ENCODE results near the gene PDIA6.
A peak's percentile ranks its signal among the peaks of the same experiment; 100 is the strongest.

Gene PDIA6

DNA sequence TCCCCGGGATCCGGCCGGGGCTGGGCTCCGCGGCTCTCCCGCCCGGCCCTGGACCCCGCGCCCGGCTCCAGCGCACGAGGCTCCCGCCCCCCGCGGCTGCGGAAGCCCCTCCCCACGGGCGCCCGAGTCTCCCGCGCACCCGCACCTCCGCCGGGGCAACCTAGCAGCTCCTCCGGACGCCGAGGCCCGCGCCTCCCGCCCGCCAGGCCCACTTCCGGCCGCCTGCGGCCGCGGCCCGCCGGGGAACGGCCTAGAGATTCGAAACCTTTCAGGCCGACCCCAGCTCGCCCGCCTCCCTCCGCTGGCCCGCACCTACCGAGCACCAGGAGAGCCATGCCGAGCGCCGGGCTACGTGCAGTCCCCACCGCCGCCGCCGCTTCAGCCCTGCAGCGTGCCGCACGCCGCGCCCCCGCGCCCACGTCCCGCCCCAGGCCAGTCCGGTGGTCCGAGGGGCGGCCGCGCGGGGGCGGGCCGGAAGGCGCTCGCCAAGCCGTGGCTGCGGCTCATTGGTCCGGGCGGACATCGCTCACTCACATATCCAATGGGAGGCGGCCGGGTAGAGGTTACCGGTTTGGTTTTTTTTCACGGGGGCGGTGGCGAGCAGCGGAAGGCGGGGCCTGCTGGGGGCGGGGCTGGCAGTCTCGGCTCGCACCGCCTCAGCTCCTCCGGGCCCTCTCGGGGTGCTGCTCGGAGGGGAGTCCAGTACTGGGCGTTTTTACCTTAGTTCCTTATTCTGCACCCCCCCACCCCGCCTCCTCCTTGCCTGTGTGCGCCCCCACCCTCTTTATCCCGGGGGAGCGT is at the start of gene PDIA6:
Gene PDIA6 (minus strand): TSS at position 424 of the 801 bp plus-strand sequence. CDS start 89 bp downstream, at position 335.
- TF ChIP-seq TSHZ2 (CRISPR knock-in tag; IDR thresholded peaks at IDR 0.05) (peak; percentile 51; the same call in 1 of the 2 replicates), RARB (CRISPR knock-in tag; IDR thresholded peaks at IDR 0.05) (no peak)
- peak; percentile 95 for ATAC-seq

GRCh38 chr2:10862330-10862729 is 49.7 kb upstream of the PDIA6 start:
- ATAC-seq: no peak
- no peak for TF ChIP-seq GLIS3 (CRISPR knock-in tag; IDR thresholded peaks at IDR 0.05)
- no peak for TF ChIP-seq SNAI2 (CRISPR knock-in tag; IDR thresholded peaks at IDR 0.05)
- no peak for TF ChIP-seq ESRRG (CRISPR knock-in tag; IDR thresholded peaks at IDR 0.05)
- TF ChIP-seq TSHZ2 (CRISPR knock-in tag; IDR thresholded peaks at IDR 0.05): no peak
- TF ChIP-seq CSDC2 (CRISPR knock-in tag; IDR thresholded peaks at IDR 0.05): no peak
- no peak for TF ChIP-seq ZNF565 (CRISPR knock-in tag; conservative IDR thresholded peaks at IDR 0.05; ENCODE audit: low read depth)
- no peak for TF ChIP-seq CREB5 (CRISPR knock-in tag; IDR thresholded peaks at IDR 0.05; ENCODE audit: low read depth)
- TF ChIP-seq ISL1 (CRISPR knock-in tag; IDR thresholded peaks at IDR 0.05): no peak

DNA sequence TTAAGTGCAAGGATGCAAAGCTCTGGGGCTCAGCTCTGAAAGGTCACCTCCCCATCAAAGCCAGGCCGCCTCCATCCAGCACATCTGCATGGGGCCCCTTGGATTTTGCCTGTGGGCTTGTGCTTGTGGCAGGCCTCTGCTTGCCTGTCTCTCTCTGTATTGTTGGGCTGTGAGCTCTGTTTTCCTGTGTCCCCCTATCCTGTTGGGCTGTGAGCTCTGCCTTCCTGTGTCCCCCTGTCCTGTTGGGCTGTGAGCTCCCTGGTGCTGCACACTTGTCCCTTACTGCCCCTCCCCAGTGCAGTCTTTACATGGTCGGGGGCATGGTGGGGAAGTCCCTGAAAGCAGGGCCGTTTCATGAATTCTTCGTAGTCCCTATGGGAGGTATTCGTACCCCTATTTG is 49.2 kb upstream of the PDIA6 start:
- TF ChIP-seq, protein P1, sequence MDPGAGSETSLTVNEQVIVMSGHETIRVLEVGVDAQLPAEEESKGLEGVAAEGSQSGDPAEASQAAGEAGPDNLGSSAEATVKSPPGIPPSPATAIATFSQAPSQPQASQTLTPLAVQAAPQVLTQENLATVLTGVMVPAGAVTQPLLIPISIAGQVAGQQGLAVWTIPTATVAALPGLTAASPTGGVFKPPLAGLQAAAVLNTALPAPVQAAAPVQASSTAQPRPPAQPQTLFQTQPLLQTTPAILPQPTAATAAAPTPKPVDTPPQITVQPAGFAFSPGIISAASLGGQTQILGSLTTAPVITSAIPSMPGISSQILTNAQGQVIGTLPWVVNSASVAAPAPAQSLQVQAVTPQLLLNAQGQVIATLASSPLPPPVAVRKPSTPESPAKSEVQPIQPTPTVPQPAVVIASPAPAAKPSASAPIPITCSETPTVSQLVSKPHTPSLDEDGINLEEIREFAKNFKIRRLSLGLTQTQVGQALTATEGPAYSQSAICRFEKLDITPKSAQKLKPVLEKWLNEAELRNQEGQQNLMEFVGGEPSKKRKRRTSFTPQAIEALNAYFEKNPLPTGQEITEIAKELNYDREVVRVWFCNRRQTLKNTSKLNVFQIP (CRISPR knock-in tag; IDR thresholded peaks at IDR 0.05; ENCODE audit: borderline replicate concordance, low read depth): no peak
- TF ChIP-seq OSR1 (CRISPR knock-in tag; IDR thresholded peaks at IDR 0.05) (no peak), CREB5 (CRISPR knock-in tag; IDR thresholded peaks at IDR 0.05; ENCODE audit: low read depth) (no peak), ZC3H10 (CRISPR knock-in tag; IDR thresholded peaks at IDR 0.05) (no peak)
- no peak for ATAC-seq

DNA sequence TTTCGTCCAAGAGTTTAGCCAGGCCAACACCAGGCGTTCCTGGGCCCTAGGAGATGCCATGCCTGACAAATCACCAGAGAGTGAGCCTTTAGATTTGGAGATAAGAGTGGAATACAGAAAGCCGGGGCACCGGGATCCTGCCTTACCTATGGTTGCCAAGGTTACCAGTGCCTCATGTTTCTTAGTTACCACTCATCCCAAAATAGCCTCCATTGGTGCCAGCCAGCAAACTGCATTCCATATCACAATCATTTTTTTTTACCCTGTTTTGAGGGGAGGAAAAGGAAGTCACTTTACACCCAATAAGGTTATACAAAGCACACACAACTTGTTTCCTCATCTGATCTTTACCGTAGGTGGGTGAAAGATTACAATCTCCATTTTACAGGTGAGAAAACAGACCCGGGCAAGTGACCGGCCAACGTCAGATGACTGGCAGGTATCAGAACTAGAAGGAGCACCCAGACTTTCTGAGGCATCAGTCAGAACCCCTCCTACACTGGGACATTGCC is 48.3 kb upstream of the PDIA6 start:
- no peak for ATAC-seq
- TF ChIP-seq SNAI2 (CRISPR knock-in tag; IDR thresholded peaks at IDR 0.05): no peak
- TF ChIP-seq, protein P2, sequence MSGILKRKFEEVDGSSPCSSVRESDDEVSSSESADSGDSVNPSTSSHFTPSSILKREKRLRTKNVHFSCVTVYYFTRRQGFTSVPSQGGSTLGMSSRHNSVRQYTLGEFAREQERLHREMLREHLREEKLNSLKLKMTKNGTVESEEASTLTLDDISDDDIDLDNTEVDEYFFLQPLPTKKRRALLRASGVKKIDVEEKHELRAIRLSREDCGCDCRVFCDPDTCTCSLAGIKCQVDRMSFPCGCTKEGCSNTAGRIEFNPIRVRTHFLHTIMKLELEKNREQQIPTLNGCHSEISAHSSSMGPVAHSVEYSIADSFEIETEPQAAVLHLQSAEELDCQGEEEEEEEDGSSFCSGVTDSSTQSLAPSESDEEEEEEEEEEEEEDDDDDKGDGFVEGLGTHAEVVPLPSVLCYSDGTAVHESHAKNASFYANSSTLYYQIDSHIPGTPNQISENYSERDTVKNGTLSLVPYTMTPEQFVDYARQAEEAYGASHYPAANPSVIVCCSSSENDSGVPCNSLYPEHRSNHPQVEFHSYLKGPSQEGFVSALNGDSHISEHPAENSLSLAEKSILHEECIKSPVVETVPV (CRISPR knock-in tag; IDR thresholded peaks at IDR 0.05): no peak
- TF ChIP-seq ISL1 (CRISPR knock-in tag; IDR thresholded peaks at IDR 0.05): no peak
- no peak for TF ChIP-seq PPARA (CRISPR knock-in tag; IDR thresholded peaks at IDR 0.05; ENCODE audit: borderline replicate concordance)
- no peak for TF ChIP-seq CSDC2 (CRISPR knock-in tag; IDR thresholded peaks at IDR 0.05)
- no peak for TF ChIP-seq GLIS3 (CRISPR knock-in tag; IDR thresholded peaks at IDR 0.05)
- TF ChIP-seq TSHZ2 (CRISPR knock-in tag; IDR thresholded peaks at IDR 0.05): no peak
- TF ChIP-seq, protein P1 (CRISPR knock-in tag; IDR thresholded peaks at IDR 0.05; ENCODE audit: borderline replicate concordance, low read depth): no peak

Measured in SK-N-SH treated with all-trans-retinoic acid at 6 μM for 48 hours (cell line).